ENCODE results near the gene IFIT1. TPM values are rescaled to one million over a fixed set of nuclear protein-coding genes. Genes with fewer than 3 reads are reported as not detected.

IFIT1 gene
- total RNA-seq, 1 donor from 2014 or later = 71.8 TPM

DNA sequence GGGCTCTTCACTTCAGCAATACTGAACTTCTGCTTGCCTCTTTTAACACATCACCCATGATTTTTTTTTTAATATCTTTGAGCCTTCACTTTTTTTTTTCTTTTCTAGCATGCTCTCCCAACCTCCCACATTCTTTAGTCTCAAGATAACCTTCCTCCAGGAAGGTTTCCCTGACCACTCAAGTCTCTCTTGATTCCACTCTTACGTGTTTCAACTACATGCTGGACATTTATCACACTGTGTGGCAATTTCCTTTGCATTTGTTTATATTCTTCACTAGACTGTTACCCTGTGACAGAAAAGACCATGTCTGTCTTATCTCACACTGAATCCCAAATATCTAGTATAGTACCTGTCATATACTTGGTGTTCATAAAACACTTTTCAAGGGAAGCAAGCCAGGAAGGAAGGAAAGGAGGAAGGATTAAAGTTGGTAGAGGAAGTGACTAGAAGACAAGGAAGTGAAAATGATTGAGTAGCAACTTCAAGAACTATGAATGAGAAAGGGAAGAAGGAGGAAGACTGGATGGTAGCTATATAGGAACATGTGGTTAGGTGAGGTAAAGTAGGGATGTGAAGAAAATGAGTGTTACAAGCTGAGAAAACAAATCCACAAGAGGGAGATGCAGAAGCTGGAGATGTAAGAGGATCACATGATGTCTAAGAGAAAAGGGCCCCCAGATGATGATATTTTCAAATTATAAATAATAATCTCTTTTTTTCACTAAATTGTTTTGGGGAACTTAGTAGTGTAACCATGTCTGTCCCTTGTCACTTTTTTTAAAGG, 62.3 kb downstream of the IFIT1 start:
- intact Hi-C loops (cut with DNase I) = no loop called here
- H3K27me3 ChIP-seq (ENCODE audit: low read depth) = no peaks in the 10 kb centered on the region
- H3K4me3 ChIP-seq = no peak overlapping the region
- DNase-seq (no peak), ATAC-seq (peak; percentile 77)
- no peaks in the 10 kb centered on the region for H3K36me3 ChIP-seq
- TF ChIP-seq, protein P1, sequence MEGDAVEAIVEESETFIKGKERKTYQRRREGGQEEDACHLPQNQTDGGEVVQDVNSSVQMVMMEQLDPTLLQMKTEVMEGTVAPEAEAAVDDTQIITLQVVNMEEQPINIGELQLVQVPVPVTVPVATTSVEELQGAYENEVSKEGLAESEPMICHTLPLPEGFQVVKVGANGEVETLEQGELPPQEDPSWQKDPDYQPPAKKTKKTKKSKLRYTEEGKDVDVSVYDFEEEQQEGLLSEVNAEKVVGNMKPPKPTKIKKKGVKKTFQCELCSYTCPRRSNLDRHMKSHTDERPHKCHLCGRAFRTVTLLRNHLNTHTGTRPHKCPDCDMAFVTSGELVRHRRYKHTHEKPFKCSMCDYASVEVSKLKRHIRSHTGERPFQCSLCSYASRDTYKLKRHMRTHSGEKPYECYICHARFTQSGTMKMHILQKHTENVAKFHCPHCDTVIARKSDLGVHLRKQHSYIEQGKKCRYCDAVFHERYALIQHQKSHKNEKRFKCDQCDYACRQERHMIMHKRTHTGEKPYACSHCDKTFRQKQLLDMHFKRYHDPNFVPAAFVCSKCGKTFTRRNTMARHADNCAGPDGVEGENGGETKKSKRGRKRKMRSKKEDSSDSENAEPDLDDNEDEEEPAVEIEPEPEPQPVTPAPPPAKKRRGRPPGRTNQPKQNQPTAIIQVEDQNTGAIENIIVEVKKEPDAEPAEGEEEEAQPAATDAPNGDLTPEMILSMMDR (IDR thresholded peaks at IDR 0.05) = no peak
- no peaks in the 10 kb centered on the region for H3K9me3 ChIP-seq
- H3K27ac ChIP-seq = no peak overlapping the region
- peaks cover 25% of the 10 kb centered on the region for H3K4me1 ChIP-seq

Other genes starting within 250 kb of the IFIT1 start
- 4.4 TPM for gene CH25H, start 185.3 kb upstream of the IFIT1 start, total RNA-seq
- 174 TPM for gene LIPA, start 140.8 kb upstream of the IFIT1 start, total RNA-seq
- gene IFIT2, start 90.6 kb upstream of the IFIT1 start, total RNA-seq = 64.8 TPM
- gene IFIT3, start 64.6 kb upstream of the IFIT1 start, total RNA-seq = 117 TPM
- not detected for gene IFIT1B, start 14.6 kb upstream of the IFIT1 start, total RNA-seq
- gene IFIT5, start 21.9 kb downstream of the IFIT1 start, total RNA-seq = 25.3 TPM
- gene SLC16A12, start 143.0 kb downstream of the IFIT1 start, total RNA-seq = 1.0 TPM